GM06990 (cell line): ENCODE measurements around the gene LYRM7.

Source experiments
- DNase-seq: peaks from one replicate; pipeline ENCODE4 v3.0.0-alpha.2; 2011; ENCODE audit not compliant: insufficient read length; ENCODE audit errors: extremely low read depth
- H3K27me3 ChIP-seq: replicated peaks from 2 replicates; pipeline ENCODE4 v1.6.0; 2011; ENCODE audit warnings: low read length; ENCODE audit not compliant: control insufficient read depth, insufficient read depth
- H3K36me3 ChIP-seq: 2 replicates; pipeline ENCODE4 v1.5.1; 2011; ENCODE audit warnings: low read length; ENCODE audit not compliant: control insufficient read depth, insufficient read depth
- H3K4me3 ChIP-seq: replicated peaks from 2 replicates; pipeline ENCODE4 v1.5.1; 2011; ENCODE audit warnings: low read depth, mild to moderate bottlenecking, control low read depth, low read length
- TF ChIP-seq, protein P1 (sequence below): IDR thresholded peaks from 2 replicates; pipeline ENCODE4 v1.5.1; 2011; ENCODE audit warnings: low read length, control low read depth, mild to moderate bottlenecking, inconsistent platforms; ENCODE audit not compliant: insufficient read depth, poor library complexity, severe bottlenecking

The LYRM7 gene

DNA sequence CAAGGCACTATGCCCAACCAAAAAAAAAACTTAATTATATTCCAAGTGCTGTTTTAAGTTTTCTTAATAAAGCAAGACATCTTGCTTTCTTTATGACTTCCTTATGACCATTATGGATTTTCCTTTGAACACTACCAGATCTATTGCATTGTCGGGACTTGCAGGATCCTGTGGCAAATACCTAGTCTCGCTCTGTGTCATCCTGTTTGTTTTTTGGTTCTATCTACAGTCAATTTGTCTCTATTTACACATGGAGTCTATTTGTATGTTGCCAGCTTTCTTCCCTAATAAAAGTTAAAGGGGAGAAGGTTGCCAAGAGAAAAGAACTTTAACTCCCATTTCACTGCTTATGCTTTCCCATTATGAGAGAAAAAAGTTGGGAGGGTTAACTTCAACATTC, 10.6 kb upstream of the LYRM7 start:
- peaks cover 7% of the 10 kb centered on the region for H3K36me3 ChIP-seq
- DNase-seq, result no peak
- no peaks in the 10 kb centered on the region for H3K27me3 ChIP-seq
- H3K4me3 ChIP-seq, result no peak overlapping the region
- TF ChIP-seq, protein P1, sequence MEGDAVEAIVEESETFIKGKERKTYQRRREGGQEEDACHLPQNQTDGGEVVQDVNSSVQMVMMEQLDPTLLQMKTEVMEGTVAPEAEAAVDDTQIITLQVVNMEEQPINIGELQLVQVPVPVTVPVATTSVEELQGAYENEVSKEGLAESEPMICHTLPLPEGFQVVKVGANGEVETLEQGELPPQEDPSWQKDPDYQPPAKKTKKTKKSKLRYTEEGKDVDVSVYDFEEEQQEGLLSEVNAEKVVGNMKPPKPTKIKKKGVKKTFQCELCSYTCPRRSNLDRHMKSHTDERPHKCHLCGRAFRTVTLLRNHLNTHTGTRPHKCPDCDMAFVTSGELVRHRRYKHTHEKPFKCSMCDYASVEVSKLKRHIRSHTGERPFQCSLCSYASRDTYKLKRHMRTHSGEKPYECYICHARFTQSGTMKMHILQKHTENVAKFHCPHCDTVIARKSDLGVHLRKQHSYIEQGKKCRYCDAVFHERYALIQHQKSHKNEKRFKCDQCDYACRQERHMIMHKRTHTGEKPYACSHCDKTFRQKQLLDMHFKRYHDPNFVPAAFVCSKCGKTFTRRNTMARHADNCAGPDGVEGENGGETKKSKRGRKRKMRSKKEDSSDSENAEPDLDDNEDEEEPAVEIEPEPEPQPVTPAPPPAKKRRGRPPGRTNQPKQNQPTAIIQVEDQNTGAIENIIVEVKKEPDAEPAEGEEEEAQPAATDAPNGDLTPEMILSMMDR, result no peak

DNA sequence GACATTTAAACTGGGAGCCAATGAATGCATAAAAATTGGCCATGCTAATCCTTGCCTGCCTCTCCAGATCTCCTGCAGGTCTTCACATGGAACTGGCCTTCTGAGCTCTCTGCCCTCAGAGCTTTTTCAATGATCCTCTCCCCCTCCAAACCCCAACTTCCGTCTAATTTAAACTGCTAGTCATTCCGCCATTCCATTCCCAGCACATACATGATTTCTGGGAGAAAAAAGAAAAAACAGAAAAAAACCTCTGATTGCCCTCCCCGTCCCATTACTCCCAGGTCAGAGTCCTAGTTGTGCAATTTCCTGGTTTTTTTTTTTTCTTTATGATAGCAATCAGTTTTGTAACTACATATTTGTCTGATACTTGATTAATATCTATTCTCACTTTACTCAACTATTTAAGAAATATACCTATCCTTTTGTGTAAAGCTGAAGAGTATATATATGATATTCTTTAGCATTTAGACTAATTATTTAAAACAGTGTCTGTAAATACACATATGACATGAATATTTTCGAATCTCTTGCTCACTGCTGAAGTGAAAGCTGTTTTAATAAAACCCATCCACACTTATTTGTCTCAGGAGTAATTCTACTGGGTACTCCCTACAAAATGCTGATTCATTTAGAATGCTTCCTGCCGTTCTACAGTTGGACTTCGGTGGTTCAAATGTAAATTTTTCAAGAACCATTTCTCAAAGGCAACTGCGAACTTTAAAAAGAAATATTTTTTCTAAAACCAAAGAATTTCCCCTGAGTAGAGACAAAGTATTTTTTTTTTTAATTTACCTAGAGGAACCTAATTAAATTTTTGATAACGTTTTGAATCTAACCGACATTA, 7.2 kb upstream of the LYRM7 start:
- Histone ChIP-seq H3K36me3 (peaks cover 7% of the 10 kb centered on the region), H3K4me3 (peak overlapping the region; percentile 93), H3K27me3 (no peaks in the 10 kb centered on the region)
- TF ChIP-seq, protein P1, result no peak
- no peak for DNase-seq

DNA sequence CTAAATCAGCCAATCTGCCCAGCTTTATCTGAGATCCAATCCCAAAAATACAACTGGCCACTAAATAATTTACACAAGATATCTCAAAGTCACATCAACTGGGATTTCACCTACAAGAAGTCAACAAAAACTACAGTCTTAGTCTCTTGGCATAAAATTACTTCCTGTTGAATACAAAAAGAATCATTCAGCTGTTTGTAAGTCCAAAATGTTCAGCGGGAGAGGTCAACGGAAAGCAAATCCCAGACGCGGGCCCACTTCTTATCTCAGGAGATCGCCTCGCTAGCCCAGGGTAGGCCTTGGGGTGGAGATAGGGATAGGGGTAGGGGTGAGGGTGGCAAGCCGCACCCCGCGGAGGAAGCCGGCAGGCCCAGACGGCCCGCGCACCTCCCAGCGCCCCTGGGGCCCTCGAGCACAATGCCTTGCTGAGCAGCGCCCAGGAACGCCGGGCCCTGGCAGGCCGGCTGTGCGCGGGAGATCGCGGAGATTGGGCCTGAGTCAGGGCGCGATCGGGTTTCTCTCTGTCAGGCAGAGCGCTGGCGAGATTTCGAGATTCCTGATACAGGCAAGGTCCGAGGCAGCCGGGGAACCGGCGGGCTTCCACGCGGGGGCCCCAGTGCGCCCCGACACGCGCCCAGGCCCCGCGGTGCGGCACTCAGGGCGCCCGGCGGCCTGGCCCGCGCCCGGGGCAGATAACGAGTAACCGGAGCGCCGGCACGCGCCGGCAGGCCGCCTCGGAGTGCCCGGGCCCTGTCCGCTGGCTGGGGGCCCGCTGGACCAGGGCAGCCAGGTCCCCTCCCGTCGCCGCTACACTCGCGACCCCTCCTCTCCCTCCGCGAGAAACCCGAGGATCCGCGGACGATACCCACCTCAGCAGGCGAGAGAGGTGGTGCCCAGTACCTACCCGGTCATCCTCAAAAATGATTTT, 6.3 kb upstream of the LYRM7 start:
- TF ChIP-seq, protein P1, result peak; percentile 36
- no peaks in the 10 kb centered on the region for H3K27me3 ChIP-seq
- H3K36me3 ChIP-seq, result peaks cover 5% of the 10 kb centered on the region
- H3K4me3 ChIP-seq, result peak overlapping the region; percentile 93
- DNase-seq, result peak; percentile 86

DNA sequence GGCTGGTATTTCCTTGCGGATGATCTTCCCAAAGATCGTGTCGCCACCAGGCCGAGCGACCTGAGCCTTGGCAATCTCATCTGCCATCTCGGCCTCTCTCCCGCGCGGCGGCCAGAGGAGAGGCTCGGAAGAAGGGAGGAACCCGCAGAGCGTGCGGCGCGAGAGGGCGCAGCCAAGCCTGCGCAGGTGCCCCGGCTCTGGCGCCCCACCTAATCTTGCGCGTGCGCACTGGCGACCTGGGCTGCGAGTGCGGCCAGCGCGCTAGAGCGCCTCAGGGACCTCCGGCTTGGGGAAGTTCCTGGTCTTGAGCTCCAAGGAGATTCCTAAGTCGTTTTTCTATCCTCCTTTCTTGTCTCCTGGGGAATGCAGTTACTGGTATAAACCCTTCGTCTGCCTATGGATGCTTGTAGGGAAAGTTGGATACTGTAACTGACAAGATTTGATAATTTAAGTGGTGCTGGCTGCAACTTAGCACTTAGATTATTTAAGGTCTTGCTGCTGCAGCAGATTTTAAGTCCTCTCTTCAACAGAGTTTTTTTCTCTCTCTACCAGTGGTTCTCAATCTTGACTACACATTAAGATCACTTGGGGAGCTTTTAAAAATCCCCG, 5.5 kb upstream of the LYRM7 start, which contains the start of gene HINT1:
HINT1 (minus strand) TSS at position 138 of the 609 bp plus-strand sequence; CDS start at position 87, 51 bp downstream.
- peak; percentile 95 for DNase-seq
- Histone ChIP-seq H3K36me3 (peaks cover 2% of the 10 kb centered on the region), H3K27me3 (no peaks in the 10 kb centered on the region), H3K4me3 (peak within 1 kb of the TSS; percentile 93)
- TF ChIP-seq, protein P1, result peak; percentile 45

DNA sequence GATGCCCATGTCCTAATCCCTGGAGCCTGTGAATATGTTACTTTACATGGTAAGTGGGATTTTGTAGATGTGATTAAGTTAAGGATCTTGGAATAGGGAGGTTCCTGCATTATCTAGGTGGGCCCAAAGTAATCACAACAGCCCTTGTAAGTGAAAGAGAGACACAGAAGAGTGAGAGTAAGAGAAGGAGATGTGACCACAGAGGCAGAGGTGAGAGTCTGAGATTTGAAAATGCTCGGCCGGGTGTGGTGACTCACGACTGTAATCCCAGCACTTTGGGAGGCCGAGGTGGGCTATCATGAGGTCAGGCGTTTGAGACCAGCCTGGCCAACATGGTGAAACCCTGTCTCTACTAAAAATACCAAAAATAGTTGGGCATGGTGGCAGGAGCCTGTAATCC, 3.1 kb upstream of the LYRM7 start:
- H3K36me3 ChIP-seq, result no peaks in the 10 kb centered on the region
- no peak for DNase-seq
- H3K4me3 ChIP-seq, result no peak overlapping the region
- TF ChIP-seq, protein P1, result no peak
- no peaks in the 10 kb centered on the region for H3K27me3 ChIP-seq
